Testis (tissue), 3 donors: ENCODE results near the gene HAS3. TPM values are rescaled to one million over a fixed set of nuclear protein-coding genes. Genes with fewer than 3 reads are reported as not detected.

Experiments
- DNase-seq: peaks from one replicate; pipeline ENCODE4 v3.0.0-alpha.2; 2019
- H3K27ac ChIP-seq, 2 donors: fragments of 200-600 bp; sonication (generic); one replicate each; pipeline ENCODE4 v1.5.1; 2019
- H3K27me3 ChIP-seq: fragments of 200-600 bp; sonication (generic); one replicate; pipeline ENCODE4 v1.5.1; 2019
- H3K36me3 ChIP-seq: fragments of 200-600 bp; sonication (generic); one replicate; pipeline ENCODE4 v1.5.1; 2017; ENCODE audit warnings: low read depth; ENCODE audit errors: missing control alignments
- H3K4me1 ChIP-seq: fragments of 200-600 bp; sonication (generic); one replicate; pipeline ENCODE4 v1.5.1; 2019
- H3K4me3 ChIP-seq, 2 donors: fragments of 200-600 bp; sonication (generic); one replicate each; pipeline ENCODE4 v1.5.1; 2017 to 2019
- H3K9me3 ChIP-seq: fragments of 200-600 bp; sonication (generic); one replicate; pipeline ENCODE4 v1.5.1; 2017
- CTCF ChIP-seq, 3 experiments: fragments of 450-650 bp in 2 of 3; fragments of 200-600 bp in 1 of 3; sonication (generic) in 1 of 3; IDR thresholded peaks; one replicate each; pipeline ENCODE4 v1.5.1; 2016 to 2019; ENCODE audit warnings: antibody characterized with exemption in 3 of 3, mild to moderate bottlenecking in 2 of 3, moderate library complexity in 1 of 3
- POLR2A ChIP-seq: fragments of 450-650 bp; IDR thresholded peaks from one replicate; pipeline ENCODE4 v1.6.1; 2017; ENCODE audit warnings: antibody characterized with exemption, mild to moderate bottlenecking, moderate library complexity
- WGBS, 2 donors: methylation state at CpG; one replicate each; pipeline ENCODE4 v1.1.5; 2018; 5-methylcytosine and 5-hydroxymethylcytosine counted together
- intact Hi-C: fragments of 100-400 bp; cut with DNase I; formaldehyde crosslinking; loops from one replicate; pipeline ENCODE4 v1.15.1; 2023; ENCODE audit warnings: low total_unique reads
- polyA plus RNA-seq: library from polyadenylated mRNA; stranded (reverse); fragments of 350-450 nt; fragmentation: Illumina TruSeq; extraction: RNeasy Lipid Tissue Mini Kit (QIAGEN cat#74804); gene quantifications from one replicate; pipeline ENCODE4 v1.2.3, GENCODE V29; 2014; ENCODE audit warnings: low read depth, low replicate concordance; ENCODE audit not compliant: insufficient read depth
- total RNA-seq, 2 donors: library from RNA; depleted of rRNA; stranded (reverse); fragments of >200 nt; gene quantifications; one replicate each; pipeline ENCODE4 v1.2.3, GENCODE V29; 2016

Gene HAS3
- total and polyA plus RNA-seq, 3 donors from 2014 or later: 4.7 to 7.7 (median 4.8) TPM

GRCh38 chr16:69115361-69115760 is 9.9 kb downstream of the HAS3 start:
- no peaks in the 10 kb centered on the region for H3K9me3 ChIP-seq
- H3K4me1 ChIP-seq: no peaks in the 10 kb centered on the region
- H3K4me3 ChIP-seq: no peak overlapping the region
- H3K36me3 ChIP-seq: no peaks in the 10 kb centered on the region
- H3K27me3 ChIP-seq: no peaks in the 10 kb centered on the region
- 84 to 94% methylated on average over 3 to 5 of the region's 5 CpGs for WGBS, 2 donors
- TF ChIP-seq CTCF (IDR thresholded peaks at IDR 0.05) (no peak), POLR2A (no peak)
- no peak overlapping the region for H3K27ac ChIP-seq
- intact Hi-C loops: loop anchor here (10.0 kb wide), 1 partner anchor 261 kb away; no protein-coding TSS in a partner anchor
- no peak for DNase-seq

GRCh38 chr16:69115837-69116236 is 10.4 kb downstream of the HAS3 start:
- H3K4me3 ChIP-seq: no peak overlapping the region
- H3K36me3 ChIP-seq: no peaks in the 10 kb centered on the region
- no peaks in the 10 kb centered on the region for H3K27me3 ChIP-seq
- no peaks in the 10 kb centered on the region for H3K9me3 ChIP-seq
- intact Hi-C loops: loop anchor here (10.0 kb wide), 1 partner anchor 261 kb away; no protein-coding TSS in a partner anchor
- H3K4me1 ChIP-seq: no peaks in the 10 kb centered on the region
- TF ChIP-seq POLR2A: no peak
- TF ChIP-seq CTCF (IDR thresholded peaks at IDR 0.05): no peak
- DNase-seq: no peak
- 48 to 82% methylated on average over 1 of the region's 1 CpG for WGBS, 2 donors
- no peak overlapping the region for H3K27ac ChIP-seq

- no peaks in the 10 kb centered on the region for H3K36me3 ChIP-seq
- TF ChIP-seq CTCF (IDR thresholded peaks at IDR 0.05) (no peak), POLR2A (no peak)
- H3K27me3 ChIP-seq: no peaks in the 10 kb centered on the region
- no peak for DNase-seq
- 81% methylated on average over 7 of the region's 7 CpGs for whole genome bisulfite sequencing, 2 donors
- intact Hi-C loops: loop anchor here (10.0 kb wide), 1 partner anchor 262 kb away; no protein-coding TSS in a partner anchor
- no peaks in the 10 kb centered on the region for H3K9me3 ChIP-seq
- H3K4me1 ChIP-seq: no peaks in the 10 kb centered on the region
- H3K4me3 ChIP-seq: no peak overlapping the region
- no peak overlapping the region for H3K27ac ChIP-seq
Measured at GRCh38 chr16:69116256-69116875, 10.9 kb downstream of the HAS3 start.

- H3K4me3 ChIP-seq: no peak overlapping the region
- TF ChIP-seq POLR2A (no peak), CTCF (IDR thresholded peaks at IDR 0.05) (no peak)
- H3K27ac ChIP-seq: no peak overlapping the region
- 85 to 86% methylated on average over 6 of the region's 6 CpGs for WGBS, 2 donors
- no peaks in the 10 kb centered on the region for H3K36me3 ChIP-seq
- no peaks in the 10 kb centered on the region for H3K4me1 ChIP-seq
- DNase-seq: no peak
- no peaks in the 10 kb centered on the region for H3K9me3 ChIP-seq
- intact Hi-C loops: loop anchor here (10.0 kb wide), 1 partner anchor 262 kb away; no protein-coding TSS in a partner anchor
- H3K27me3 ChIP-seq: no peaks in the 10 kb centered on the region
Measured at GRCh38 chr16:69116906-69117305, 11.5 kb downstream of the HAS3 start.

GRCh38 chr16:69118468-69118867 is 13.0 kb downstream of the HAS3 start:
- WGBS, 2 donors: 89% methylated on average over 2 of the region's 2 CpGs

More at GRCh38 chr16:69118468-69118867, 13.0 kb downstream of the HAS3 start:
- no peak overlapping the region for H3K4me3 ChIP-seq
- intact Hi-C loops: loop anchor here (10.0 kb wide), 1 partner anchor 264 kb away; no protein-coding TSS in a partner anchor
- H3K27ac ChIP-seq: no peak overlapping the region
- H3K4me1 ChIP-seq: no peaks in the 10 kb centered on the region
- H3K36me3 ChIP-seq: no peaks in the 10 kb centered on the region
- no peaks in the 10 kb centered on the region for H3K27me3 ChIP-seq
- no peak for TF ChIP-seq CTCF (IDR thresholded peaks at IDR 0.05)
- no peak for TF ChIP-seq POLR2A
- H3K9me3 ChIP-seq: no peaks in the 10 kb centered on the region
- no peak for DNase-seq
